CD4-positive, alpha-beta T cell treated with Interleukin-10 for 1 hour (primary cell): ENCODE data around the gene SERPINA12.
"Not testable (repeated sequence)": the region's sequence is repeated elsewhere in the genome, so short reads cannot be mapped to it uniquely, and the experiment has no call there.

Experiments used
- DNase-seq: peaks from one replicate; pipeline ENCODE4 v3.0.0-alpha.2; 2020

Gene SERPINA12

DNA sequence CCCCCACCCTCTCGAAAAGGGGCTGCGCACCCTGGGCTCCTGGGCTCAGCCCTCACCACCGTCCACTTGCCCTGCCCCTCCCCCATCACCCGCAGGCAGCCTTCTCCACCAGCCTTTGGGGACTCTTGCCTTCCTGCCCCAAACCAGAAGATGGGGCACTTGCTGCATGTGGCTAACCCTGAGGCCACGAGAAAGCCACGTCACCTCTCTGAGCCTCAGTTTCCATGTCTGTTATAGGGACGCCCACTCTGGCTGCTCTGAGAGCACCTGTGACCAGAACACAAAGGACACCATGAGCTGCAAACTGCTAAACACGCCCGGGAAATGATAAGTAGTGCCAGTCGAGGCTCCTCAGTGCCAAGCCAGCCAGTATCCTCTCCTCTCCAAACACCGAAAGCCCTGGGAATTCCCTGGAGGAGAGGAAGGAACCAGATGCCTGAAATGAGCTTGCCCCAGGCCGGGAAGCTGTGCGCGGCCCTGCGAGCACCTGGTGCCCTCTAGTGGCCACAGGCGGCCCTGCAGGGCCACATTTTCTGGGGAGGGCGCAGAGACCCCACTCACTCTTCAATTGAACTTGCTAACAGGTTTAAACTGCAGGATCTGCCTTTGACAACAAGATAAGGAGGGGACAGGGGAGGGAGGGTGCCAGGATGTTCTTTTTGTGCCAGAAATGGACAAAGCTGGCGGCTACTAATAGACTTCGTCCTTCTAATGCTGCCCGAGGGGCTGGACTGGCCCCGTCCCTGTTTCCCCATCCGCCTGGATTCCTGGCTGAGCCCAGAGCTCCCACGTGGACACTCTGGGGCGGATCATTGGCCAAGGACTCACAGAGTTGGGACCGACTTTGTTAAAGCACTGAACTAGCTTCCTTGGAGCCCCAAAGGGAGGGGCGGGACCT lies 23.1 kb downstream of the SERPINA12 start:
- peak; percentile 30 for DNase-seq

DNA sequence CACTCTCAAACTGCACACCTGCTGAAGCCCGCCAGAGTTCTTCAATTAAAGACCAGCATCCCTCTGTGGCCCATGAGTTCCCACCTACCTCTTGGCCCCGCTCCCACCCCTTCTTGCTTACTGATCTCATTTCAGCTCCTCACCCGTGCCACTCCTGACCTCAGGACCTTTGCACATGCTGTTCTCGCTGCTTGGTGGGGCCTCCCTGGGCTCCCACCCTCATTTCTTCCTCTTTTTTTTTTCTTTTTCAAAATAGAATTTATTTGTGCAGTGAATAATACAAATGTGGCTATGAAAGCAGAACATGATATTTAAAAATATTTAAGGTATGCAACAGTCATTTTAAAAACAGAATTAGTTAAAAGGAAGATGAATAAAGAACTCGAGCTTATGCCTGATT lies 24.8 kb downstream of the SERPINA12 start:
- DNase-seq, result no peak

DNA sequence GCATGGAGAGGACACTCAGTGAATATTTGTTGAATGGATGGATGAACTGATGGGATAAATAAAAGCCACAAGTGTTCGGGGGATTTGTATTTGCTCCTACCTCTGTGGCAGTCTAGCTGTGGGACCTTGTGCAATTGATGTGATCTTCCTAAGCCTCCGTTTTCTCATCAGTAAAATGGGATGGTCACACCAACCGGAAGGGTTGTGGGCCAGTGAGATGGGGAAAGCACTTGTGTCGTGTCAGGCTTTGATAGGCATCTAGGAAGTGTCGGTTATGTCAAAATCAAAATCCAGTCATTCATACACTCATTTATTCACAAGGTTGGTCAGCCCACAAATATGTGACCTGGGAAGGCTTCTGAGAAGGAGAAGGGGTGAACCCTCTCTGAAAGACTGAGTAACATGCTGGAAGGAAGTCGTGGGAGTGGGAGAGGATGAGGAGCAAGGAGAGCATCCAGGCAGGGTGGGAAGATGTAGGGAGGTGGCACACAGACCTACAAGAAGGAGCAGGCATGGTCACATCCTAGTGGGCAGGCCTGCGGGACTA lies 25.5 kb downstream of the SERPINA12 start:
- no peak for DNase-seq

DNA sequence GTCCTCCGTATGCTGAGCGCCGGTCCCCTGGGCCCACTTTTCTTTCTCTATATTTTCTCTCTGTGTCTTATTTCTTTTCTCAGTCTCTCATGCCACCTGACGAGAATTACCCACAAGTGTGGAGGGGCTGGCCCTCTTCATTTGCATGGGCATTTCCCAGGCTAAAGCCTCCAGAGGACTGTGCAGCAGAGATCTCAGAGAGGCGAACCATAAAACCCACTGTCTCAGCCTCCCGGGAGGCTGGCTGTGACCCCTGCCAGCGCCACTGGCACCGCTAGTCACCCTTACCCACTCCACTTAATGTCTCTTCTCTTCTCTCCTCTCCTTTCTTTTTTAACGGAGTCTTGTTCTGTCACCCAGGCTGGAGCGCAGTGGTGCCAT lies 26.2 kb downstream of the SERPINA12 start:
- DNase-seq, result no peak

DNA sequence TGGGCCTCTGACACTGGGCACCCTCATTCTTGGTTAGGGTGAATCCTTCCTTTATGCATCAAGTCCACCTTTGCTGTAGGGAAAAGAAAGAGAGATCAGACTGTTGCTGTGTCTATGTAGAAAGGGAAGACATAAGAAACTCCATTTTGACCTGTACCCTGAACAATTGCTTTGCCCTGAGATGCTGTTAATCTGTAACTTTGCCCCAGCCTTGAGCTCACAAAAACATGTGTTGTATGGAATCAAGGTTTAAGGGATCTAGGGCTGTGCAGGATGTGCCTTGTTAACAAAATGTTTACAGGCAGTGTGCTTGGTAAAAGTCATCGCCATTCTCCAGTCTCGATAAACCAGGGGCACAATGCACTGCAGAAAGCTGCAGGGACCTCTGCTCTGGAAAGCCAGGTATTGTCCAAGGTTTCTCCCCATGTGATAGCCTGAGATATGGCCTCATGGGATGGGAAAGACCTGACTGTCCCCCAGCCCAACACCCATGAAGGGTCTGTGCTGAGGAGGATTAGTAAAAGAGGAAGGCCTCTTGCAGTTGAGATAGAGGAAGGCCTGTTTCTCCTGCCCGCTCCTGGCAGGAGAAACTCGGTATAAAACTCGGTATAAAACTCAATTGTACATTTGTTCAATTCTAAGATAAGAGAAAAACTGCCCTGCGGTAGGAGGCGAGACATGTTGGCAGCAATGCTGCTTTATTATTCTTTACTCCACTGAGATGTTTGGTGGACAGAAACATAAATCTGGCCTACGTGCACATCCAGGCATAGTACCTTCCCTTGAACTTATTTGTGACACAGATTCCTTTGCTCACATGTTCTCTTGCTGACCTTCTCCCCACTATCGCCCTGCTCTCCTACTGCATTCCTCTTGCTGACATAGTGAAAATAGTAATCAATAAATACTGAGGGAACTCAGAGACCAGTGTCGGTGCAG lies 26.9 kb downstream of the SERPINA12 start:
- DNase-seq, result not testable (repeated sequence)

DNA sequence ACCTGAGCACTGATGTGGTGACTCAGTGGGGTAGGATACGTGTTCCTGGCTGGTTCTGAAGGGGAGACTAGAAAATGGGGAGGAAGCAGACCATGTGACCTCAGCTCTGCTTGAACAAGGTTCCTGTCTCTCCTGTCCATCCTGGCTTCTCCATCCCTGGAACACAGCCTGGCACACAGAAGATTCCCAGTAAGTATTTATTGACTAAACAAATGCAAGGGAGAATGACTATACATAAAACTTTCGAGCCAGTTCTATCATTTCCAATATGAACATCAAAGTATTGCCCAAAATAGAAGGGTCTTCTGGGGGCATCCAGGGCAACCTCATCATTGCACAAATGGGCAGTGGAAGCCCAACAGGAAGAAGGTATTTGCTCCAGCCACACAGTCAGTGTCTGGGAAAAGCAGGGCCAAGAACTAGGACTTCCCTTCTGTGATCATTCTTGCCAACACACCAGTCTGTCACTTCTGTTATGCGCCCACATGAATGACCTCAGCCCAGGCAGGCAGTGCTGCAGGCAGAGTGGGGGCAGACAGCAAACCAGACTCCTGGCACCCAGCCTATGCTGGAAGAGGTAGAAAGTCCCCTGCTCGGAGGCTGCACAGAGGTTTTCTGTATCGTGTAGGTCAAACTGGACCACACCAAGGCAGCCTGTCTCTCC lies 27.7 kb downstream of the SERPINA12 start:
- DNase-seq, result no peak

DNA sequence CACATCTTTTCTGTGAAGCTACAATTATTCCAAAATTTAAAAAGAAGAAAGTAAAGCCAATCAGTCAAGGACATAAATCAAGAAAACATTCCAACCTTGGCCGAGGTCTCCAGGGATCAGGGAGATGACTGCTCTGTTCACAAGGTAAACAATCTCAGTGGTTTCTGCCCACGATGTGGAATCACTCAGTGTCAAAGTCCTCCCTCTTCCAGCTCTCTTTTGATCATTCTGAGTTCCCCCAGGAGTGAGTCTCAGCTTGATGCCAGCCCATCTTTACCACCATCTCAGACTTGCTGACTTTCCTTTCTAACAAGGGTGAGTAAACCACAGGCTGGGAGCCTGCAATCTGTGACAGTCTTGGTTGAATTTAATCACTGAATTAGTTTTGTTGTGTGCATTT lies 28.5 kb downstream of the SERPINA12 start:
- no peak for DNase-seq

DNA sequence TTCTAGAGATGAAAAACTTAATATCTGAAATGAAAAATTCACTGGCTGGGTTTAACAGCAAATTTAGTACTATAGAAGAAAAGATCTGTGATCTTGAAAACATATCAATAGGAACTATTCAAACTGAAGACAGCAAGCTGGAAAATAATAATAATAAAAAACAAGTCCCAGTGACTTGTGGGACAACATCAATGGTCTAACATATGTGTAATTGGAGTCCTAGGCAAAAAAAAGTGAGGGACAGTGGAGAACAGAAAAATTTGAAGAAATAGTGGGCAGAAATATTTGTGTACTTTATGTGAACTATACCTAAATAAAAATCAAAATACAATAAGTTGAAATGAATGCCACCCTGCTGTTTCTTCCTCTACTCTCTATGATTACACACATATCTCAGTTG lies 30.8 kb downstream of the SERPINA12 start:
- DNase-seq, result no peak

DNA sequence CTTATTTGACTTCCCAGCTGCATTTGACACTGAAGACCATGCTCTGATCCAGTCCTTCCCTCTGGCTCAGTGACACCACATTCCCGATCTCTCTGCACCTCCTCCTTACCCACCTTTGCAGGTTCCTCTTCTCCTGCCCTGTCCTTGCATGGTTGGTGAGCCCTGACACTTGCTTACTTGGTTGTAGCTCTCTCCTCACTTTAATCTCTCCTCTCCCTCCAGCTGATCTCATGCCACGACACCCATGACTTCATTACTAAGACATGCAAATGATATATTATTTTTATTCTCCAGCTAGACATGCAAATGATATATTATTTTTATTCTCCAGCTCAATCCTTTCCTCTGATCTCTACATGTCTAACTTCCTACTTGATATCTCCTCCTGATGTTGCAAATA lies 33.2 kb downstream of the SERPINA12 start, which contains the start of gene SERPINA9:
TSS of gene SERPINA9 (minus strand) at position 175 of the 400 bp plus-strand sequence. CDS start 6,357 bp downstream, outside the sequence.
- no peak for DNase-seq

DNA sequence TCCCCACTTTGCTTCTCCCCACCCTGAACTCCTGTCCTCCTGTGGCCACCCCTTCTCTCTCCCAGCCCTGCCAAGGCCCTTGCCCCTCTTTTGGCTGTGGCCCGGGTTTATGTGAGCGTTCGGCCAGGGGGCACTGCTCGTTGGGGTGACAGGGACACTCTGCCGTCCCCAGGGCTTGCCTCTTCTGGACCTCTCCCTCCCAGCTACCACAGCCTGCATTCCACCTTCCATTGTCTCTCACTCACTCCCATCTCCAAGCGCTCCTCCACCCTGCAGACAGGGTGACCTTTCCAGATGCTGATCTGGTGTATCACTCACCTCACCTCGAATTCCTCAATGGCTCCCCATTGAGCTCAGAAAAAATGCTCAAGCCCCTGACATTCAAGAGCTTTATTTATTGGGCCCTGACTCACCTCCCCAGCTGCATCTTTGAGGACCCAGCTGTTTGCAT lies 34.7 kb downstream of the SERPINA12 start:
- DNase-seq, result no peak

DNA sequence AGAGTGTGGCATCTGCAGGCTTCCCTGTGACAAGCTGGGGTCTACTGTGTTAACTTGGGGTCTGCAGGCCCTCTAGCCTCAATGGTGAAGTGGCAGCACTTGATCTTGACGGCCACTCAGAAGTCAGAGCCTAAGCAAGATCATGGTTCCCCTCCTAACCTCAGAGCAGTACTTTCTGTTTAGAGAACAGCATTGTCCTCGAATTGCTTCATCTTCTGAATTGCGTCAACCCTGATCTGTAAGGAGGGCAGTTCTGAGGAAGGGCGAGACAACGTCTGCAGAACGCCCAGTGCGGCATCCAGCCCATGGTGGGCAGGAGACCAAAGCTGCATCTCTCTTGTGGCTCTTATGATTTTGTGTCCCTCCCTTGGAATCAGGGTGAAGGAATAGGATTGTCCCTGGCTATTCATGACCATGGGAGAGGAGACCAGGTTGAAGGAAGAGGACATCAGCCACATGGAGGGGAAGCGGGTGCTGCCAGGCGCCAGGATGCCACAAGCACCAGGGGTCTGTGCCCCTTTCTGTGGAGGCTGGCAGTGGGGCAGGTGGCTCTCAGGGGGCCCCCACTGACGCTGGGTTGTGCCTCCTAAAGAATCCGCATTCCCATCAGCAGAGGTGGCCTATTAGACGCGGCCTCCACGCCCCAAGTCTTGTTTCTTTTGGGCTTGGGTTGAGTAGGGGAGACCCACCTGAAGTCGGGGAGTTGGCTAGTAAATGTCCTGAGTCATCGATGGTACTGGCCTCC lies 35.4 kb downstream of the SERPINA12 start:
- no peak for DNase-seq

DNA sequence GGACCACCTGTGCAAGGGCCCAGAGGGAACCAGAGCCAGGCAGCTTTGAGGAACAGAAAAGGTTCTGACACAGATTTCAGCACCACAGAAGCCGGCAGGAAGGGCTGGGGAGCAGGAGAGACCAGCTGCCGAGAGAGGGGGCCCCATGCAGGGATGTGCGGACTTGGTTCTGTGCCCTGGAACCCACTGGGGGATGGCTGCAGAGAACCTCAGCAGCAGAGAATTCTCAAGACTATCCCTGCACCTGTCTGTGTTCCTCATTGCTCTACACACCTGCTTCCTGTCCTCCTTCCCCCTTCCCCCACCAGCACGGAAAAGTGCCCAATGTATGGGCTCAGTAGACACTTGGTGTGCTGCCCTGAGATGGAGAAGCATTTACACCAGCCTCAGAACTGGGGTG lies 36.4 kb downstream of the SERPINA12 start:
- no peak for DNase-seq

DNA sequence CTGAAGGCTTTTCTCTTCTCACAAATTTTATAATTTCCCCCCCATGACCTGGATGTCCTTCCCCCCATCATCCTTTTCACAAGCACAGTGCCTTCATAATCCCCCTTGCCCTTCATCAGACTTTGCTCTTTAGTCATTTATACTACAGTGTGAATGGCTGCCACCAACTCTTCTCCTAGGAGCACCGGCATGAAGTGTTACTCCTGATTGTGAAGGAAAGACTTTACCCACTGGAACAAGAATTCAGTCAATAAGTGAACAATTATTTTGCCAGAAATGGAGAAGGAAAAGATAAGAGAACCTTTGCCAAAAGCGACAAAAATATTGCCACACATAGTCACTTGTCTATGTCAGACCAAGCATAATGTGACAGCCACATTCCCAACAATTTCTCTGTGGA lies 38.2 kb downstream of the SERPINA12 start:
- no peak for DNase-seq

DNA sequence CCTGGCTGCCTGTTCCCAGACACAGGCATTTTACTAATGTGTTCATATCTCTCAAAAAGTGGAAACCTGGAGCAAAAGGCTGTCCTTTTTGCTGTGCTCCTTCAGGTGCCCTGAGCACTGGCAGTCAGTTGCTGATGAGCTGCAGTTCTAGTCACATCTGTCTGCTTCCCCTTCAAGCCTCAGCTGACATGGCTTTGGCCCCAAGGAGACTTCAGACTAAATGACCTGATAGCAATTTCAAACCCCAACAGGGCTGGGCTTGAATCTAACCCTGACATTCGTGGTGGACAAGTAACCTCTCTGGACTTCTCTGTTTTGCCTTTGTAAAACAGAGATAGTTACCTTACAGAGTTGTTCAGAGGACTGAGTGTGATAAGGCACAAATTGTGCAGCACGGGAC lies 39.0 kb downstream of the SERPINA12 start:
- DNase-seq, result no peak

DNA sequence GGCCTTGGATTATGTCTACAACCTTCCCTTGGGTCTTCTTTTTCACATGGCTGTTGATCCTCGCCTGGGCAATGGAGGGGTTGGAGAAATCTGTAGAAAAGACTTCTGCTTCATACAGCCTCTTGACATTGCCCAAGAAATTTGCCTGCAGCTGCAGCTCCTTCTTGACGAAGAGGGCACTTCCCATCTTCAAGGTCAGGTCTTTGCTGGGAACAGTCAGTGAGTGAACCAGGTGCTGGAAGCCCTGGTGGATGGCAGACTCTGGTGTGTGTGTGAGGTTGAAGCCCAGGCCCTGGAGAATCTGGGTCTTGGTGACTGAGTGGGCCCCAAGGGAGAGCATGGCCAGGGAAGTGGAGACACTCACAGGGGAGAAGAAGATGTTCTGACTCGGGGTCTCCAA lies 40.0 kb downstream of the SERPINA12 start:
- DNase-seq, result no peak

DNA sequence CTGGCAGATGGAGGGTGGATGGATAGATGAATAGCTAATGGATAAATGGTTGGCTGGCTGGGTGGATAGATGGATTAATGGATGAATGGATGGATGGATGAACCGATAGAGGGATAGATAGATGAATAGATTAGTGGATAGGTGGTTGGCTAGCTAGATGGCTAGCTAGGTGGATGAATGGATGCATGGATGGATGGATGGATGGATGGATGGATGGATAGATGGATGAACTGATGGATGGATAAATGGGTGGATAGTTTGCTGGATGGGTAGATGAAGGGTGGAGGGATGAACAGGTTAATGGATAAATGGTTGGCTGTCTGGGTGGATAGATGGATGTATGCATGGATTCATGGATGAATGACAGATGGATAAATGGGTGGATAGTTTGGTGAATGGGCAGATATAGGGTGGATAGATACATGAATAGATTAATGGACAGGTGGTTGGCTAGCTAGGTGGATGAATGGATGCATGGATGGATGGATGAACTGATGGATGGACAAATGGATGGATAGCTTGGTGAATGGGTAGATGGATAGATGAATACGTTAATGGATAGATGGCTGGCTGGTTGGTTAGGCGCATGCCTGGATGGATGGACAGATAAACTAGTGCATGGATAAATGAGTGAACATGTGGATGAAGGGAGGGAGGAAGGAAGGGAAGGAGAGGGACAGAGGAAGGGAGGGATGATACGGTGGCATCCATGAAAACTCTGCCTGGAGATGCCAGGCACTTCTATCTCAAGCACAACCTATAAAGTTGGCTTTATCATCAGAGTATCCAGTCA lies 41.3 kb downstream of the SERPINA12 start:
- no peak for DNase-seq

DNA sequence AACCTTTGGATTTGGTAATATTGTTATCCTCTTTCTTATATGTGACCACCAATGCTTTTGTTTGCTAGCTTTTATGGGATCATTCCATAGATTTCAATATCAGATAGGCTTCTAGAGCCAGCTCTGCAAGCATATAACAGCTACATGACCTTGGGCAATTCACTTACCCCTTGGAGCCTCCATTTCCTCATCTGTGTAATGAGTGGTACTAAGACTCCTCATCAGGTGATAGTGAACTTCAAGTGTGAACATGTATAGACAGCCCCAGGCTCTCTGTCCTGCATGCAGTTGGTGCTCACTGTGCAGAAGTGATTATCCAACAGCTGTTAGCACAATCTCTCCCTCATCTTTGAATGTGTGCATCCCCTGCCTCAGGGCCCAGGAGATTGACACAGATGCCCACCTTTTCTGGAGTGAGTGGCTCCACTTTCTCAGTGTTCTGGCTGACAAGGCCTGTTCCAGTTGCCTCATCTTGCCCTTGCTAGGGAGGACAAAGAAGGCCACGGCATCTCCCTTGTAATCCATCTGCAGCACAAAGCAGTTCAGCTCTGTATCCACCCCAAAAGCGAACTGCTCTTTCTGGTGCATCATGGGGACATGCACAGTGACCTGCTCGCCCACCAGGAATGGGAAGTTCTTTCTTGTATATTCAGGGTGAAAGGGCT lies 42.4 kb downstream of the SERPINA12 start:
- no peak for DNase-seq

DNA sequence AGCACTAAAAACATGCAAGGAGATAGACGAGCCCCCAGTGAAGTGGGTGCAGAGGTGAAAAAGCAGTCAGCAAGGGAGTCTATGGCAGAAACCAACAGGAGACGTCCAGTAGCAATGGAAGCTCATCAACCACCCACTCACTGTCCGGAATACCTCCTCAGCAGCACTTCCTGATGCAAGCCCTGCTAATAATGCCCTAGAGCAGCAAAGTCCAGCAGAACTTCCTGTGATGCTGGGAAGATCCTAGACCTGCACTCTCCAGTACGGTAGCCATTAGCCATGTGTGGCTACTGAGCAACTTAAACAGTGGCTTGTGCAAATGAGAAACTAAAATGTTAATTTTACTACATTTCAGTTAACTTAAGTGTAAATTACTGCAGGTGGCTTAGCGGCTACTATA lies 44.2 kb downstream of the SERPINA12 start:
- DNase-seq, result no peak

DNA sequence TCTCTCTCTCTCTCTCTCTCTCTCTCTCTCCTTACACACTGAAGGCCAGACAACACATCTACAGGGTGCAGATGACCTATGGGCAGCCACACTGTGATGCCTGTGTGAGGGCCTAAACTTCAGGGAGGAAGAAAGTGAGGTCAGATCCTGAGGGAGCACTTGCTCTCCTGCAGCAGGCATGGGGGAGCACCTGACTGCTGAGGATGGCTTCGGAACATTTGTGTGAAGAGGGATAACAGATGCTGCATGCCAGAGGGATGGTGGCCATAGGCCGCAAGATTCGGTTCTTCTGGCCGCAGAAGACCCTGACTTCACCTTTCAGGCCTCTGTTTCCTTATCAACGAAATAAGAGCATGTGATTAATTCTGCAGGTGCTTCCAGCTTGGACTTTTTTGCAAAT lies 45.0 kb downstream of the SERPINA12 start:
- no peak for DNase-seq

DNA sequence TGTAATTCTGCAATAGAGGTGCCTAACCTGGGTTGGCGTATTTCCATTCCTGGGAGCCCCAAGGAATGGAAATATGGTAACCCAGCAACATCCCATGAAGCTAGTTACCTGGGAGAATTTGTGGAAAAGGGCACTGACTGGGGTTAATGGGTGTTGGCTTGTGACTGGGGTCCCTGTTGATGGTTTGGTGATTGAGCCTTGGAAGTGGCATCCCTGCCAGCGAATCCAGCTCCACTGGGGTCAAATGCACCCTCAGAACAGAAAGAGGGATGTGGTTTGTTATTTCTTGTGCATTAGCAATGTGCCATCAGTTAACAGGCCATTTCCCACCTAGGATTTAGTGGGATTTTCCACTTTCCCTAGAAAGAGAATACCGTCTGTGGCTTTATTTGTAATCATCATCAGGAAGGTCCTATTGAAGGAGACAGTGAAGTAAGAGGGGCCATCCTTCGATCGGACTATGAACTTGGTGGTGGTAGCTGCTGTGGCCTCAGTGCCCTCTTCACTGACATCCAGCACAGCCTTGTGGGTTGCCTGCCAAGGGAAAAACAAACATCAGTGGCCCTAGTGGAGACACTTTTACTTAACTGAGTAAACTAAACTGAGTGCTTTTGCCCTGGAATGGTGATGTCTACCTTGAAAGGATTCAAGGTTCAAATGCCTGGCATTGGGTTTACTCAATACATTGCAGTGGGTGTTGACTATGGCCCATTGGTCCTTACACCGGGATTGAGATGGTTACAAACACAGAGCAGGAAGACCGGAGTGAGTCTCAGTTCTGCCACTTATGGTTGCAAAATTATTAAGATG lies 46.3 kb downstream of the SERPINA12 start:
- DNase-seq, result no peak
